ENCODE results near the gene SPATA4. TPM values are rescaled to one million over a fixed set of nuclear protein-coding genes. Genes with fewer than 3 reads are reported as not detected.

The SPATA4 gene
- total and polyA plus RNA-seq, 2 of the 4 experiments (the other 2 are of a cell fraction) = under 0.01 to 0.09 TPM

- Histone ChIP-seq H2BK15ac (ENCODE audit: low read depth, low read length) (no peak overlapping the region; the same call in 2 of the 3 replicates), H4K8ac (ENCODE audit: low read depth in 2 of 2, low read length in 2 of 2) (peak overlapping the region; percentile 8 to 28; a peak in 1 of 4 replicates), H3K27me3 (ENCODE audit: control insufficient read depth, insufficient read depth, low read length) (no peaks in the 10 kb centered on the region), H2BK120ac (ENCODE audit: low read depth, low read length) (no peak overlapping the region), H3K18ac (ENCODE audit: low read depth, low read length) (peak overlapping the region; percentile 64; the same call in 1 of the 2 replicates), H3K9me3 (ENCODE audit: control insufficient read depth, insufficient read depth, low read length) (no peaks in the 10 kb centered on the region), H3K9me1 (ENCODE audit: insufficient read depth, low read length) (no peaks in the 10 kb centered on the region), H3K36me3 (ENCODE audit: control insufficient read depth, insufficient read depth, low read length) (no peaks in the 10 kb centered on the region), H4K20me1 (ENCODE audit: insufficient read depth, low read length) (no peaks in the 10 kb centered on the region), H2AK9ac (replicated peaks; ENCODE audit: low read depth, low read length, poor library complexity) (no peak overlapping the region), H3K14ac (replicated peaks; ENCODE audit: low read depth, low read length) (no peak overlapping the region), H2AK5ac (ENCODE audit: low read depth, low read length) (no peak overlapping the region), H2AFZ (replicated peaks; ENCODE audit: low read length, poor library complexity) (peak overlapping the region; percentile 15), H2BK20ac (ENCODE audit: low read depth, low read length) (peak overlapping the region; percentile 31; the same call in 1 of the 2 replicates), H3K27ac (ENCODE audit: insufficient read depth, low read length) (no peak overlapping the region), H3K9ac (ENCODE audit: low read depth, low read length) (no peak overlapping the region), H2BK5ac (ENCODE audit: low read depth, low read length, poor library complexity, severe bottlenecking) (no peak overlapping the region), H4K5ac (ENCODE audit: low read depth, low read length) (peak overlapping the region; percentile 75; the same call in 1 of the 2 replicates), H3K56ac (ENCODE audit: extremely low read depth, insufficient read depth, low read length) (no peak overlapping the region), H3K4me3 (ENCODE audit: insufficient read depth, low read depth, low read length) (no peak overlapping the region), H3K23ac (ENCODE audit: low read depth, low read length) (no peak overlapping the region), H4K91ac (ENCODE audit: insufficient read depth, low read depth, low read length) (no peak overlapping the region), H3K4me2 (ENCODE audit: low read depth, low read length) (no peak overlapping the region), H3K4me1 (ENCODE audit: control insufficient read depth, insufficient read depth, low read length) (peaks cover 6% of the 10 kb centered on the region; the same call in 1 of the 2 replicates), H3K4ac (ENCODE audit: low read depth, low read length) (0 out of 2 replicates have a peak overlapping the region, but pooled peaks have one; percentile 34), H3K79me1 (ENCODE audit: low read depth in 1 of 2, low read length in 2 of 2) (no peaks in the 10 kb centered on the region)
- TF ChIP-seq MXI1 (IDR thresholded peaks at IDR 0.05; ENCODE audit: borderline replicate concordance, low read depth, low read length) (no peak), NFE2L2 (IDR thresholded peaks at IDR 0.05; ENCODE audit: low read depth, low read length) (no peak), POLR2A (IDR thresholded peaks at IDR 0.05; ENCODE audit: low read depth, low read length) (no peak), FOS (IDR thresholded peaks at IDR 0.05; ENCODE audit: low read depth, low read length) (no peak), RFX5 (IDR thresholded peaks at IDR 0.05; ENCODE audit: low read depth, low read length) (no peak), CEBPB (IDR thresholded peaks at IDR 0.05; ENCODE audit: low read depth, low read length) (no peak), RCOR1 (IDR thresholded peaks at IDR 0.05; ENCODE audit: insufficient replicate concordance, low read length) (no peak), MAFK (IDR thresholded peaks at IDR 0.05; ENCODE audit: low read depth, low read length) (no peak)
- TF ChIP-seq, protein P1, sequence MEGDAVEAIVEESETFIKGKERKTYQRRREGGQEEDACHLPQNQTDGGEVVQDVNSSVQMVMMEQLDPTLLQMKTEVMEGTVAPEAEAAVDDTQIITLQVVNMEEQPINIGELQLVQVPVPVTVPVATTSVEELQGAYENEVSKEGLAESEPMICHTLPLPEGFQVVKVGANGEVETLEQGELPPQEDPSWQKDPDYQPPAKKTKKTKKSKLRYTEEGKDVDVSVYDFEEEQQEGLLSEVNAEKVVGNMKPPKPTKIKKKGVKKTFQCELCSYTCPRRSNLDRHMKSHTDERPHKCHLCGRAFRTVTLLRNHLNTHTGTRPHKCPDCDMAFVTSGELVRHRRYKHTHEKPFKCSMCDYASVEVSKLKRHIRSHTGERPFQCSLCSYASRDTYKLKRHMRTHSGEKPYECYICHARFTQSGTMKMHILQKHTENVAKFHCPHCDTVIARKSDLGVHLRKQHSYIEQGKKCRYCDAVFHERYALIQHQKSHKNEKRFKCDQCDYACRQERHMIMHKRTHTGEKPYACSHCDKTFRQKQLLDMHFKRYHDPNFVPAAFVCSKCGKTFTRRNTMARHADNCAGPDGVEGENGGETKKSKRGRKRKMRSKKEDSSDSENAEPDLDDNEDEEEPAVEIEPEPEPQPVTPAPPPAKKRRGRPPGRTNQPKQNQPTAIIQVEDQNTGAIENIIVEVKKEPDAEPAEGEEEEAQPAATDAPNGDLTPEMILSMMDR (conservative IDR thresholded peaks at IDR 0.05; ENCODE audit: low read depth, low read length) = no peak
- TF ChIP-seq, protein P2, sequence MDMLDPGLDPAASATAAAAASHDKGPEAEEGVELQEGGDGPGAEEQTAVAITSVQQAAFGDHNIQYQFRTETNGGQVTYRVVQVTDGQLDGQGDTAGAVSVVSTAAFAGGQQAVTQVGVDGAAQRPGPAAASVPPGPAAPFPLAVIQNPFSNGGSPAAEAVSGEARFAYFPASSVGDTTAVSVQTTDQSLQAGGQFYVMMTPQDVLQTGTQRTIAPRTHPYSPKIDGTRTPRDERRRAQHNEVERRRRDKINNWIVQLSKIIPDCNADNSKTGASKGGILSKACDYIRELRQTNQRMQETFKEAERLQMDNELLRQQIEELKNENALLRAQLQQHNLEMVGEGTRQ (IDR thresholded peaks at IDR 0.05; ENCODE audit: low read depth, low read length) = no peak
- TF ChIP-seq, protein P3, sequence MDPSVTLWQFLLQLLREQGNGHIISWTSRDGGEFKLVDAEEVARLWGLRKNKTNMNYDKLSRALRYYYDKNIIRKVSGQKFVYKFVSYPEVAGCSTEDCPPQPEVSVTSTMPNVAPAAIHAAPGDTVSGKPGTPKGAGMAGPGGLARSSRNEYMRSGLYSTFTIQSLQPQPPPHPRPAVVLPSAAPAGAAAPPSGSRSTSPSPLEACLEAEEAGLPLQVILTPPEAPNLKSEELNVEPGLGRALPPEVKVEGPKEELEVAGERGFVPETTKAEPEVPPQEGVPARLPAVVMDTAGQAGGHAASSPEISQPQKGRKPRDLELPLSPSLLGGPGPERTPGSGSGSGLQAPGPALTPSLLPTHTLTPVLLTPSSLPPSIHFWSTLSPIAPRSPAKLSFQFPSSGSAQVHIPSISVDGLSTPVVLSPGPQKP (IDR thresholded peaks at IDR 0.05; ENCODE audit: borderline replicate concordance, low read depth, low read length) = no peak
- BruUV-seq (replicated peaks) = no TSS peak
- intact Hi-C loops (cut with micrococcal nuclease) (no loop called here), in situ Hi-C loops (cut with MboI; ENCODE audit: low sequenced_read_pairs) (no loop called here), dilution Hi-C loops (cut with HindIII; ENCODE audit: low sequenced_read_pairs, unreplicated experiment) (no loop called here)
- ChIA-PET CTCF (no interaction called here), POLR2A (ENCODE audit: unreplicated experiment) (no interaction called here)
- ATAC-seq (ENCODE audit: low read depth) = no peak
- DNase-seq = no peak
- WGBS, 2 experiments (ENCODE audit: extremely low coverage in 2 of 2, insufficient read length in 1 of 2) = no CpG with 5 or more reads among the region's 4 CpGs
Measured at GRCh38 chr4:176229645-176230044, 34.3 kb upstream of the SPATA4 start.
